MM.1S (cell line): Measurements from ENCODE around the gene PAN2.

Source experiments
- DNase-seq: peaks from one replicate; pipeline ENCODE4 v3.0.0-alpha.2; 2015
- H2AFZ ChIP-seq: fragments of 300-600 bp; sonication (generic); 2 replicates; pipeline ENCODE4 v1.6.0; 2016; ENCODE audit warnings: antibody characterized with exemption, low read length
- H3F3A ChIP-seq: fragments of 300-600 bp; sonication (generic); 2 replicates; pipeline ENCODE4 v1.6.1; 2016; ENCODE audit warnings: mild to moderate bottlenecking, antibody characterized with exemption, low read length, moderate library complexity, mixed read lengths; ENCODE audit not compliant: insufficient read depth
- H3K27ac ChIP-seq: fragments of 300-600 bp; sonication (generic); 2 replicates; pipeline ENCODE4 v1.5.1; 2016; ENCODE audit warnings: mild to moderate bottlenecking, low read length
- H3K27me3 ChIP-seq: fragments of 300-600 bp; sonication (generic); replicated peaks from 2 replicates; pipeline ENCODE4 v1.6.0; 2016; ENCODE audit warnings: low read length; ENCODE audit not compliant: insufficient read depth
- H3K36me3 ChIP-seq: fragments of 300-600 bp; sonication (generic); replicated peaks from 2 replicates; pipeline ENCODE4 v1.6.1; 2016; ENCODE audit warnings: mild to moderate bottlenecking, low read length, mixed read lengths; ENCODE audit not compliant: insufficient read depth
- H3K4me1 ChIP-seq: fragments of 300-600 bp; sonication (generic); 2 replicates; pipeline ENCODE4 v1.6.1; 2016; ENCODE audit warnings: low read length, mixed read lengths
- H3K4me2 ChIP-seq: fragments of 300-600 bp; sonication (generic); 2 replicates; pipeline ENCODE4 v1.6.0; 2016; ENCODE audit warnings: low read depth, low read length
- H3K4me3 ChIP-seq: fragments of 300-600 bp; sonication (generic); 2 replicates; pipeline ENCODE4 v1.5.1; 2016; ENCODE audit warnings: low read length, mixed read lengths
- H3K79me2 ChIP-seq: fragments of 300-600 bp; sonication (generic); 2 replicates; pipeline ENCODE4 v1.6.1; 2016; ENCODE audit warnings: mixed run types, low read length, mixed read lengths
- H3K9ac ChIP-seq: fragments of 300-600 bp; sonication (generic); 2 replicates; pipeline ENCODE4 v1.6.1; 2016; ENCODE audit warnings: low read length, mixed read lengths
- H3K9me2 ChIP-seq: fragments of 300-600 bp; sonication (generic); replicated peaks from 2 replicates; pipeline ENCODE4 v1.6.1; 2016; ENCODE audit warnings: mild to moderate bottlenecking, low read length, mixed read lengths; ENCODE audit not compliant: insufficient read depth
- H3K9me3 ChIP-seq: fragments of 300-600 bp; sonication (generic); replicated peaks from 2 replicates; pipeline ENCODE4 v1.6.1; 2016; ENCODE audit warnings: mild to moderate bottlenecking, low read length, mixed read lengths; ENCODE audit not compliant: insufficient read depth
- H4K20me1 ChIP-seq: fragments of 300-600 bp; sonication (generic); 2 replicates; pipeline ENCODE4 v1.6.1; 2016; ENCODE audit warnings: mild to moderate bottlenecking, low read length, moderate library complexity, mixed read lengths; ENCODE audit not compliant: insufficient read depth
- EZH2 ChIP-seq: fragments of 300-600 bp; sonication (generic); optimal IDR thresholded peaks from 2 replicates; pipeline ENCODE3; 2017; ENCODE audit warnings: low read depth, mild to moderate bottlenecking, antibody characterized with exemption, low read length, mixed read lengths
- EZH2phosphoT487 ChIP-seq: fragments of 300-600 bp; sonication (generic); IDR thresholded peaks from 2 replicates; pipeline ENCODE4 v1.6.1; 2018; ENCODE audit warnings: antibody characterized with exemption, low read length
- TF ChIP-seq, protein P1 (sequence below): fragments of 300-600 bp; sonication (generic); IDR thresholded peaks from 2 replicates; pipeline ENCODE4 v1.5.1; 2016; ENCODE audit warnings: antibody characterized with exemption, low read length, mixed read lengths

Gene PAN2

DNA sequence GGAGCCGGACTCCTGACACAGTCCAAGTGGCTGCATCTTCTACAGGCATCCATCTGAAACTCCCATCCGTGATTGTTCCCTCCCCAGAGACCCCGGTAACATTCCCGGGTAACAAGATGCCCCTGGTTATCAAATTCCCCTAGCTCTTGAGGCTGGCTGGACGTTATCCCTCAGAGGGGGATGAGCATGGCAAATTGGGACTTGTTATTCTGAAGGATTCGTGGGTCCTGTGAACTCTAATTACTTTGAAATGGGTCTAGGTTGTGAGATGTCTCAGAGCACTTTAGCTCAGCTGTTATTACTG is 642 bp upstream of the PAN2 start:
- Histone ChIP-seq H3K9me3 (no peaks in the 10 kb centered on the region), H3F3A (peaks cover 28% of the 10 kb centered on the region), H3K9me2 (no peaks in the 10 kb centered on the region), H3K27ac (peak overlapping the region; percentile 90), H3K79me2 (peaks cover 22% of the 10 kb centered on the region), H3K9ac (peak overlapping the region; percentile 95), H3K4me2 (peak overlapping the region; percentile 70), H3K4me3 (peak overlapping the region; percentile 89), H3K4me1 (peaks cover 36% of the 10 kb centered on the region), H2AFZ (peak overlapping the region; percentile 92), H4K20me1 (no peaks in the 10 kb centered on the region), H3K36me3 (no peaks in the 10 kb centered on the region), H3K27me3 (no peaks in the 10 kb centered on the region)
- DNase-seq = no peak
- TF ChIP-seq, protein P1, sequence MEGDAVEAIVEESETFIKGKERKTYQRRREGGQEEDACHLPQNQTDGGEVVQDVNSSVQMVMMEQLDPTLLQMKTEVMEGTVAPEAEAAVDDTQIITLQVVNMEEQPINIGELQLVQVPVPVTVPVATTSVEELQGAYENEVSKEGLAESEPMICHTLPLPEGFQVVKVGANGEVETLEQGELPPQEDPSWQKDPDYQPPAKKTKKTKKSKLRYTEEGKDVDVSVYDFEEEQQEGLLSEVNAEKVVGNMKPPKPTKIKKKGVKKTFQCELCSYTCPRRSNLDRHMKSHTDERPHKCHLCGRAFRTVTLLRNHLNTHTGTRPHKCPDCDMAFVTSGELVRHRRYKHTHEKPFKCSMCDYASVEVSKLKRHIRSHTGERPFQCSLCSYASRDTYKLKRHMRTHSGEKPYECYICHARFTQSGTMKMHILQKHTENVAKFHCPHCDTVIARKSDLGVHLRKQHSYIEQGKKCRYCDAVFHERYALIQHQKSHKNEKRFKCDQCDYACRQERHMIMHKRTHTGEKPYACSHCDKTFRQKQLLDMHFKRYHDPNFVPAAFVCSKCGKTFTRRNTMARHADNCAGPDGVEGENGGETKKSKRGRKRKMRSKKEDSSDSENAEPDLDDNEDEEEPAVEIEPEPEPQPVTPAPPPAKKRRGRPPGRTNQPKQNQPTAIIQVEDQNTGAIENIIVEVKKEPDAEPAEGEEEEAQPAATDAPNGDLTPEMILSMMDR = no peak
- no peak for TF ChIP-seq EZH2
- no peak for TF ChIP-seq EZH2phosphoT487

GRCh38 chr12:56333197-56333678 is 562 bp downstream of the PAN2 start:
- peak overlapping the region; percentile 90 for H3K27ac ChIP-seq
- no peaks in the 10 kb centered on the region for H3K27me3 ChIP-seq
- peaks cover 15% of the 10 kb centered on the region for H3K79me2 ChIP-seq
- no peaks in the 10 kb centered on the region for H4K20me1 ChIP-seq
- no peaks in the 10 kb centered on the region for H3K36me3 ChIP-seq
- H3K9me2 ChIP-seq = no peaks in the 10 kb centered on the region
- no peak for DNase-seq
- peak overlapping the region; percentile 92 for H2AFZ ChIP-seq
- H3K4me1 ChIP-seq = peaks cover 28% of the 10 kb centered on the region
- no peaks in the 10 kb centered on the region for H3K9me3 ChIP-seq
- peaks cover 17% of the 10 kb centered on the region for H3F3A ChIP-seq
- TF ChIP-seq, protein P1 = no peak
- TF ChIP-seq EZH2 (no peak), EZH2phosphoT487 (no peak)
- H3K4me2 ChIP-seq = peak overlapping the region; percentile 98
- H3K9ac ChIP-seq = peak overlapping the region; percentile 95
- peak overlapping the region; percentile 89 for H3K4me3 ChIP-seq

- Histone ChIP-seq H3K4me1 (peaks cover 22% of the 10 kb centered on the region), H3K9ac (peak overlapping the region; percentile 95), H3K27ac (peak overlapping the region; percentile 90; the same call in 1 of the 2 replicates), H3K9me2 (no peaks in the 10 kb centered on the region), H3K4me2 (peak overlapping the region; percentile 98), H2AFZ (peak overlapping the region; percentile 92), H4K20me1 (no peaks in the 10 kb centered on the region), H3K79me2 (peaks cover 15% of the 10 kb centered on the region), H3K4me3 (peak overlapping the region; percentile 89), H3K27me3 (no peaks in the 10 kb centered on the region), H3K36me3 (no peaks in the 10 kb centered on the region), H3F3A (peaks cover 11% of the 10 kb centered on the region), H3K9me3 (no peaks in the 10 kb centered on the region)
- no peak for DNase-seq
- TF ChIP-seq EZH2phosphoT487 = no peak
- TF ChIP-seq, protein P1 = no peak
- TF ChIP-seq EZH2 = no peak
These were observed 1.1 kb downstream of the PAN2 start for GRCh38 chr12:56332512-56333196.
